ENCODE results near the gene SGMS1. TPM values are rescaled to one million over a fixed set of nuclear protein-coding genes. Genes with fewer than 3 reads are reported as not detected.
A peak's percentile ranks its signal among the peaks of the same experiment; 100 is the strongest.

Gene SGMS1
- total and polyA plus RNA-seq, 2 donors (not counting 1 experiment from before 2014, with no cell fraction given), result 10.0 to 43.5 TPM

- no peak overlapping the region for H3K4me3 ChIP-seq (ENCODE audit: control extremely low read depth in 1 of 5, extremely low read depth in 1 of 5, insufficient read depth in 1 of 5, low read depth in 2 of 5, low read length in 4 of 5)
- peaks cover 3 to 22% (median 21%) of the 10 kb centered on the region in 3 donors for H3K9me3 ChIP-seq (ENCODE audit: control extremely low read depth in 1 of 3, control insufficient read depth in 2 of 3, insufficient read depth in 1 of 3, low read length in 2 of 3)
- Mint-ChIP-seq H3K9me3 (ENCODE audit: insufficient read depth) (peaks cover 9% of the 10 kb centered on the region), H3K4me1 (peaks cover 45% of the 10 kb centered on the region), H3K4me3 (no peak overlapping the region), H3K27me3 (no peaks in the 10 kb centered on the region), H3K27ac (no peak overlapping the region)
- peaks cover 35 to 37% of the 10 kb centered on the region in 2 donors for H3K4me1 ChIP-seq (ENCODE audit: control insufficient read depth in 2 of 2, insufficient read depth in 2 of 2, low read length in 2 of 2)
- TF ChIP-seq CTCF (IDR thresholded peaks at IDR 0.05), result no peak
- TF ChIP-seq EZH2 (IDR thresholded peaks at IDR 0.05; ENCODE audit: borderline replicate concordance, insufficient read depth, low read depth, low read length, poor library complexity, severe bottlenecking), result no peak
- intact Hi-C loops (cut with micrococcal nuclease), result no loop called here
- ChIA-PET POLR2A (no interaction called here), CTCF (no interaction called here)
- DNase-seq (no peak), ATAC-seq (ENCODE audit: low read depth) (no peak)
- peaks cover 31% of the 10 kb centered on the region for H3K79me2 ChIP-seq (ENCODE audit: control insufficient read depth, insufficient read depth, low read length)
- WGBS (ENCODE audit: insufficient coverage), result no CpG with 5 or more reads among the region's 1 CpG
- H3K36me3 ChIP-seq (replicated peaks in 1 of 2; ENCODE audit: control extremely low read depth in 1 of 2, control insufficient read depth in 1 of 2, extremely low read depth in 1 of 2, insufficient read depth in 2 of 2, low read length in 1 of 2), result peaks cover 0 to 4% of the 10 kb centered on the region in 2 experiments
- H2AFZ ChIP-seq (ENCODE audit: insufficient read depth, low read depth, low read length, poor library complexity, severe bottlenecking), result no peak overlapping the region
- H3K27ac ChIP-seq (ENCODE audit: low read length in 2 of 2), result peak overlapping the region in 1 of 2 donors; percentile 43
- no peak overlapping the region for H3K4me2 ChIP-seq (replicated peaks; ENCODE audit: low read depth, low read length, poor library complexity, severe bottlenecking)
- H3K27me3 ChIP-seq (replicated peaks in 1 of 4; ENCODE audit: control extremely low read depth in 1 of 4, control insufficient read depth in 3 of 4, insufficient read depth in 4 of 4, low read length in 3 of 4), result no peaks in the 10 kb centered on the region
- H4K20me1 ChIP-seq (ENCODE audit: control insufficient read depth, insufficient read depth, low read length, poor library complexity, severe bottlenecking), result no peaks in the 10 kb centered on the region
- H3K9ac ChIP-seq (ENCODE audit: low read length), result no peak overlapping the region
Observed at GRCh38 chr10:50358925-50359687, 264.6 kb downstream of the SGMS1 start.

GRCh38 chr10:50358411-50358810, 265.3 kb downstream of the SGMS1 start:
- H4K20me1 ChIP-seq (ENCODE audit: control insufficient read depth, insufficient read depth, low read length, poor library complexity, severe bottlenecking), result no peaks in the 10 kb centered on the region

More at GRCh38 chr10:50358411-50358810, 265.3 kb downstream of the SGMS1 start:
- POLR2A ChIA-PET, result no interaction called here
- H3K4me3 ChIP-seq (ENCODE audit: control extremely low read depth in 1 of 5, extremely low read depth in 1 of 5, insufficient read depth in 1 of 5, low read depth in 2 of 5, low read length in 4 of 5), result no peak overlapping the region
- Mint-ChIP-seq H3K9me3 (ENCODE audit: insufficient read depth) (peaks cover 9% of the 10 kb centered on the region), H3K4me1 (peaks cover 38% of the 10 kb centered on the region), H3K27ac (no peak overlapping the region), H3K27me3 (no peaks in the 10 kb centered on the region), H3K4me3 (no peak overlapping the region)
- 83% methylated on average over 2 of the region's 2 CpGs for WGBS (ENCODE audit: insufficient coverage)
- H2AFZ ChIP-seq (ENCODE audit: insufficient read depth, low read depth, low read length, poor library complexity, severe bottlenecking), result no peak overlapping the region
- peaks cover 31% of the 10 kb centered on the region for H3K79me2 ChIP-seq (ENCODE audit: control insufficient read depth, insufficient read depth, low read length)
- no peak for DNase-seq
- H3K9me3 ChIP-seq (ENCODE audit: control extremely low read depth in 1 of 3, control insufficient read depth in 2 of 3, insufficient read depth in 1 of 3, low read length in 2 of 3), result peaks cover 3 to 21% (median 21%) of the 10 kb centered on the region in 3 donors
- no peaks in the 10 kb centered on the region for H3K27me3 ChIP-seq (replicated peaks in 1 of 4; ENCODE audit: control extremely low read depth in 1 of 4, control insufficient read depth in 3 of 4, insufficient read depth in 4 of 4, low read length in 3 of 4)
- no peak overlapping the region for H3K9ac ChIP-seq (ENCODE audit: low read length)
- intact Hi-C loops (cut with micrococcal nuclease), result no loop called here
- peaks cover 0 to 4% of the 10 kb centered on the region in 2 experiments for H3K36me3 ChIP-seq (replicated peaks in 1 of 2; ENCODE audit: control extremely low read depth in 1 of 2, control insufficient read depth in 1 of 2, extremely low read depth in 1 of 2, insufficient read depth in 2 of 2, low read length in 1 of 2)
- CTCF ChIA-PET, result no interaction called here
- peaks cover 32% of the 10 kb centered on the region in 2 donors for H3K4me1 ChIP-seq (ENCODE audit: control insufficient read depth in 2 of 2, insufficient read depth in 2 of 2, low read length in 2 of 2)
- no peak overlapping the region for H3K4me2 ChIP-seq (replicated peaks; ENCODE audit: low read depth, low read length, poor library complexity, severe bottlenecking)
- H3K27ac ChIP-seq (ENCODE audit: low read length in 2 of 2), result no peak overlapping the region
- ATAC-seq (ENCODE audit: low read depth), result no peak
- TF ChIP-seq EZH2 (IDR thresholded peaks at IDR 0.05; ENCODE audit: borderline replicate concordance, insufficient read depth, low read depth, low read length, poor library complexity, severe bottlenecking) (no peak), CTCF (IDR thresholded peaks at IDR 0.05) (no peak)
